Psoas muscle (tissue), 8 donors: ENCODE data around the gene ODR4. TPM values are rescaled to one million over a fixed set of nuclear protein-coding genes. Genes with fewer than 3 reads are reported as not detected.
"Not testable (repeated sequence)": the region's sequence is repeated elsewhere in the genome, so short reads cannot be mapped to it uniquely, and the experiment has no call there.

Experiments used
- ATAC-seq, 4 donors: fragments of 200-7000 bp; cut with Tn5 transposase; one replicate each; pipeline ENCODE4 v1.9.1; 2020; ENCODE audit warnings: moderate library complexity in 3 of 4, mild to moderate bottlenecking in 2 of 4
- DNase-seq, 2 donors: peaks; one replicate each; pipeline ENCODE4 v3.0.0-alpha.2; 2020
- H3K27ac ChIP-seq: fragments of 200-600 bp; one replicate; pipeline ENCODE4 v1.8.0; 2022
- H3K27me3 ChIP-seq, 3 donors: fragments of 200-600 bp in 1 of 3; one replicate each; pipeline versions ENCODE4 v1.6.1 to v1.8.0; 2013 to 2022; ENCODE audit warnings: low read length in 2 of 3, mild to moderate bottlenecking in 2 of 3, moderate library complexity in 1 of 3; ENCODE audit not compliant: insufficient read depth in 3 of 3
- H3K36me3 ChIP-seq, 2 donors: fragments of 200-600 bp in 1 of 2; one replicate each; pipeline versions ENCODE4 v1.6.1 to v1.8.0; 2013 to 2022; ENCODE audit warnings: low read depth in 1 of 2, mild to moderate bottlenecking in 1 of 2, moderate library complexity in 1 of 2; ENCODE audit not compliant: insufficient read depth in 1 of 2
- H3K4me1 ChIP-seq: fragments of 200-600 bp; one replicate; pipeline ENCODE4 v1.8.0; 2022
- H3K4me3 ChIP-seq: fragments of 200-600 bp; one replicate; pipeline ENCODE4 v1.8.0; 2022; ENCODE audit warnings: mild to moderate bottlenecking
- H3K9me3 ChIP-seq: fragments of 200-600 bp; one replicate; pipeline ENCODE4 v1.8.0; 2022
- CTCF ChIP-seq: fragments of 200-600 bp; IDR thresholded peaks from one replicate; pipeline ENCODE4 v1.8.0; 2022; ENCODE audit warnings: antibody characterized with exemption
- WGBS, 3 donors: extraction: QIAGEN DNeasy Blood & Tissue Kit; methylation state at CpG; one replicate each; pipeline versions ENCODE4 v1.1.6 to v1.1.7; 2013; 5-methylcytosine and 5-hydroxymethylcytosine counted together
- intact Hi-C, 2 donors: fragments of 100-400 bp; cut with DNase I; formaldehyde crosslinking; loops; one replicate each; pipeline versions ENCODE4 v1.11.0 to v1.14.2; 2022
- polyA plus RNA-seq, 3 donors: library from polyadenylated mRNA; stranded (reverse); fragments of 200-250 nt; gene quantifications; one replicate each; pipeline ENCODE4 v1.2.3, GENCODE V29; 2013
- total RNA-seq, 4 donors: library from RNA; stranded (reverse); fragmentation: NEBNext Ultra II Directional in 2 of 4; extraction: Animal tissue kit (Norgen Biotek cat#: 25700) in 2 of 4; gene quantifications; one replicate each; pipeline versions ENCODE4 v1.2.1 to v1.2.4, GENCODE V29; 2021 to 2023
- donor health status: healthy with polysubstance abuse.
- donor health status: DM: no; HTN: no; CAD: no; lungs with moderate emphysema.
- donor health status: Bipolar disorder and iron deficiency.
- donor health status: healthy.
- donor health status: DM: yes; HTN: yes; CAD: no.
- donor health status: DM: no; HTN: no; CAD: no.
- donor health status: DM: no; HTN: no; CAD: no.
- donor health status: DM: yes; HTN: yes; CAD: no.

ODR4 gene
- total and polyA plus RNA-seq, 7 donors, result 7.6 to 12.1 (median 11.0) TPM

- H3K36me3 ChIP-seq, result no peaks in the 10 kb centered on the region
- no peak for ATAC-seq
- H3K27me3 ChIP-seq, result no peaks in the 10 kb centered on the region
- H3K9me3 ChIP-seq, result no peaks in the 10 kb centered on the region
- DNase-seq, result no peak
- no peak within 1 kb of the TSS for H3K4me3 ChIP-seq
- intact Hi-C loops, result no loop called here
- WGBS, 3 donors, result 89 to 90% (median 90%) methylated on average over 2 of the region's 2 CpGs
- H3K27ac ChIP-seq, result no peak within 1 kb of the TSS
- TF ChIP-seq CTCF, result no peak
- no peaks in the 10 kb centered on the region for H3K4me1 ChIP-seq
Measured at GRCh38 chr1:186461014-186461413, 85.4 kb downstream of the ODR4 start, which contains the start of gene PDC. Gene PDC, minus strand, starts transcription at chr1:186461114. Its CDS starts 11,655 bp downstream, at chr1:186449459.

- intact Hi-C loops, result no loop called here
- no peak for TF ChIP-seq CTCF
- no peak for DNase-seq
- Histone ChIP-seq H3K9me3 (no peaks in the 10 kb centered on the region), H3K36me3 (no peaks in the 10 kb centered on the region), H3K4me3 (no peak overlapping the region), H3K4me1 (no peaks in the 10 kb centered on the region), H3K27me3 (no peaks in the 10 kb centered on the region), H3K27ac (no peak overlapping the region)
- ATAC-seq, result no peak
- WGBS, 3 donors, result 68 to 75% (median 70%) methylated on average over 5 of the region's 5 CpGs
Measured at GRCh38 chr1:186463511-186463910, 87.9 kb downstream of the ODR4 start.

- intact Hi-C loops, result no loop called here
- no peak for DNase-seq
- no peaks in the 10 kb centered on the region for H3K9me3 ChIP-seq
- H3K4me1 ChIP-seq, result no peaks in the 10 kb centered on the region
- no peak for ATAC-seq
- H3K27me3 ChIP-seq, result no peaks in the 10 kb centered on the region
- no peaks in the 10 kb centered on the region for H3K36me3 ChIP-seq
- 74 to 91% (median 77%) methylated on average over 3 of the region's 3 CpGs for WGBS, 3 donors
- no peak overlapping the region for H3K27ac ChIP-seq
- H3K4me3 ChIP-seq, result no peak overlapping the region
- no peak for TF ChIP-seq CTCF
Measured at GRCh38 chr1:186463926-186464325, 88.3 kb downstream of the ODR4 start.

- intact Hi-C loops, DNase-seq, H3K36me3 ChIP-seq, H3K27ac ChIP-seq, H3K9me3 ChIP-seq, ATAC-seq, H3K4me1 ChIP-seq, H3K27me3 ChIP-seq, H3K4me3 ChIP-seq: not testable (repeated sequence)
Measured at GRCh38 chr1:186465491-186465890, 89.9 kb downstream of the ODR4 start.

GRCh38 chr1:186465946-186466345, 90.3 kb downstream of the ODR4 start:
- Histone ChIP-seq H3K27me3 (no peaks in the 10 kb centered on the region), H3K27ac (no peak overlapping the region), H3K36me3 (no peaks in the 10 kb centered on the region), H3K4me3 (no peak overlapping the region), H3K4me1 (no peaks in the 10 kb centered on the region), H3K9me3 (no peaks in the 10 kb centered on the region)
- no peak for TF ChIP-seq CTCF
- WGBS, 3 donors, result 29 to 38% (median 37%) methylated on average over 2 of the region's 2 CpGs
- DNase-seq, result no peak
- intact Hi-C loops, result no loop called here
- no peak for ATAC-seq

Other genes with a start within 250 kb of the ODR4 start
- gene PRG4, start 79.6 kb upstream of the ODR4 start, total RNA-seq, result 1 to 10 TPM in 3 of 4 donors, under 1 TPM in 1; 0.99 to 5.9 (median 2.4) TPM
- 1 to 10 TPM in 2 of 3 donors, under 1 TPM in 1; 0.09 to 1.7 (median 1.1) TPM for gene PRG4, start 79.6 kb upstream of the ODR4 start, polyA plus RNA-seq
- gene TPR, start 585 bp upstream of the ODR4 start, total RNA-seq, result 10 to 100 TPM; 48.0 to 61.8 (median 55.8) TPM
- gene TPR, start 585 bp upstream of the ODR4 start, polyA plus RNA-seq, result 10 to 100 TPM; 17.8 to 28.5 (median 20.9) TPM
- gene PDC, start 85.3 kb downstream of the ODR4 start, total RNA-seq, result not detected
- not detected for gene PDC, start 85.3 kb downstream of the ODR4 start, polyA plus RNA-seq